ENCODE results near the gene IGFALS. TPM values are rescaled to one million over a fixed set of nuclear protein-coding genes. Genes with fewer than 3 reads are reported as not detected.

Gene IGFALS
- polyA plus RNA-seq, 1 donor from 2014 or later: 1.2 TPM

DNA sequence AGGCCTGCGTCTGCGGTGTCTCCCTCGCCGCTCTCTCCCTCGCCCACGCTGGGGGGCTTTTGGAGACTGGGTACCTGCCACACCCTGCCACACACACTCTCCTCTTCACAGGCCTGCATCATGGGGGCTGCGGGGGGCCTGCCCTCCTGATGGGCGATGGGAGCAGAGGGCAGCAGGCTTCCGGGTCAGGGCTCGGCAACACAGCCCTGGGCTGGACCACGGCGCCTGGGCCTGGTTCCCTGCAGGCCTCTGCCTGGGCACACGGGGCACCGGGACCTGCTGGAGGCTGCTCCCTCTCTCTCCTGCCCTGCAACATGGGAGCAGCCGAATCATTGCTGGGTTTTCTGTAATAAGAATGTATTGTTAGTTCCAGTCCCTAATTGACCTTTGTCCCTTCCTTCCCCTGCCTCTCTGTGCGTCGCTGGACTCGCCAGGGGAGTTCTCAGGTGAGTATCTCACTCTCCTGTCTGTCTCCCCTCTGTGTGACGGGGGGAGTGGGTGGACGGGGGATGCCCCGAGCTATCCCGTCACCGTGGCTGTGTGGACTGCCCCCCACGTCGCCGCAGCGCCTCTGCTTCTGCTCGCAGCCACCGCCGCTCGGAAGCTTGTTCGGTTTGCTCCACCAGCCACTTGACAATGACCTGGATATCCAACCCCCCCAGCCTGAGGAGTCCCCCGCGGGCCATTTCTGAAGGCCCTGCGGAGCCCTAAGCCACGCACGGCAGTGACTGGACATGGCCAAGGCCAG lies 35.6 kb downstream of the IGFALS start:
- no peak overlapping the region for H3K9ac ChIP-seq (ENCODE audit: low read length)
- no peak overlapping the region for H3K4me3 ChIP-seq (ENCODE audit: low read length)
- no peaks in the 10 kb centered on the region for H3K9me3 ChIP-seq (ENCODE audit: low read length)
- no peaks in the 10 kb centered on the region for H3K27me3 ChIP-seq (ENCODE audit: insufficient read depth, low read depth, low read length)
- no peaks in the 10 kb centered on the region for H3K9me2 ChIP-seq (ENCODE audit: insufficient read depth, low read length)
- TF ChIP-seq, protein P1, sequence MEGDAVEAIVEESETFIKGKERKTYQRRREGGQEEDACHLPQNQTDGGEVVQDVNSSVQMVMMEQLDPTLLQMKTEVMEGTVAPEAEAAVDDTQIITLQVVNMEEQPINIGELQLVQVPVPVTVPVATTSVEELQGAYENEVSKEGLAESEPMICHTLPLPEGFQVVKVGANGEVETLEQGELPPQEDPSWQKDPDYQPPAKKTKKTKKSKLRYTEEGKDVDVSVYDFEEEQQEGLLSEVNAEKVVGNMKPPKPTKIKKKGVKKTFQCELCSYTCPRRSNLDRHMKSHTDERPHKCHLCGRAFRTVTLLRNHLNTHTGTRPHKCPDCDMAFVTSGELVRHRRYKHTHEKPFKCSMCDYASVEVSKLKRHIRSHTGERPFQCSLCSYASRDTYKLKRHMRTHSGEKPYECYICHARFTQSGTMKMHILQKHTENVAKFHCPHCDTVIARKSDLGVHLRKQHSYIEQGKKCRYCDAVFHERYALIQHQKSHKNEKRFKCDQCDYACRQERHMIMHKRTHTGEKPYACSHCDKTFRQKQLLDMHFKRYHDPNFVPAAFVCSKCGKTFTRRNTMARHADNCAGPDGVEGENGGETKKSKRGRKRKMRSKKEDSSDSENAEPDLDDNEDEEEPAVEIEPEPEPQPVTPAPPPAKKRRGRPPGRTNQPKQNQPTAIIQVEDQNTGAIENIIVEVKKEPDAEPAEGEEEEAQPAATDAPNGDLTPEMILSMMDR (IDR thresholded peaks at IDR 0.05; ENCODE audit: poor library complexity, severe bottlenecking): no peak
- H3K27ac ChIP-seq (ENCODE audit: low read length): no peak overlapping the region
- H3K79me2 ChIP-seq (replicated peaks; ENCODE audit: insufficient read depth, low read length): no peaks in the 10 kb centered on the region
- no peaks in the 10 kb centered on the region for H3F3A ChIP-seq (ENCODE audit: insufficient read depth, low read length, poor library complexity, severe bottlenecking)
- H3K4me2 ChIP-seq (ENCODE audit: low read length): no peak overlapping the region
- no peak overlapping the region for H2AFZ ChIP-seq (ENCODE audit: low read depth, low read length)
- no peaks in the 10 kb centered on the region for H3K36me3 ChIP-seq (ENCODE audit: insufficient read depth, low read length)
- no peaks in the 10 kb centered on the region for H4K20me1 ChIP-seq (ENCODE audit: insufficient read depth)

DNA sequence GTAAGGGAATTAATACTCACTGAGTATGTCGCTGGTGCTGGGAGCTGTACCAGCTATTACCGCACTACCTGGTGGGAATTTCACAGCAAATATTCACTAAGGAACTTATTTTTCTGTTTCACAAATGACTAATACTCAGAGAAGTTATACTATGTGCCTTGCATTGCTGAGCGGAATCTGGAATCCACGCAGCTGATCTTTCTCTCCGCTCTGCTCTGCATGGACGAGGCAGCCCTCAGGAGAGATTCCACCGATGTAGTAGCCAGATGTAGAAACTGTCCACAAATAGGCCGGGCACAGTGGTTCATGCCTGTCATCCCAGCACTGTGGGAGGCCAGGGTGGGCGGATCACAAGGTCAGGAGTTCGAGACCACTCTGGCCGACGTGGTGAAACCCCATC lies 39.3 kb downstream of the IGFALS start:
- Histone ChIP-seq H3K27me3 (ENCODE audit: insufficient read depth, low read depth, low read length) (no peaks in the 10 kb centered on the region), H2AFZ (ENCODE audit: low read depth, low read length) (no peak overlapping the region), H4K20me1 (ENCODE audit: insufficient read depth) (no peaks in the 10 kb centered on the region), H3K9ac (ENCODE audit: low read length) (no peak overlapping the region), H3K4me2 (ENCODE audit: low read length) (no peak overlapping the region), H3K9me3 (ENCODE audit: low read length) (no peaks in the 10 kb centered on the region), H3K4me3 (ENCODE audit: low read length) (no peak overlapping the region), H3K9me2 (ENCODE audit: insufficient read depth, low read length) (no peaks in the 10 kb centered on the region), H3F3A (ENCODE audit: insufficient read depth, low read length, poor library complexity, severe bottlenecking) (no peaks in the 10 kb centered on the region), H3K79me2 (replicated peaks; ENCODE audit: insufficient read depth, low read length) (no peaks in the 10 kb centered on the region), H3K36me3 (ENCODE audit: insufficient read depth, low read length) (peaks cover 6% of the 10 kb centered on the region), H3K27ac (ENCODE audit: low read length) (no peak overlapping the region)
- TF ChIP-seq, protein P2, sequence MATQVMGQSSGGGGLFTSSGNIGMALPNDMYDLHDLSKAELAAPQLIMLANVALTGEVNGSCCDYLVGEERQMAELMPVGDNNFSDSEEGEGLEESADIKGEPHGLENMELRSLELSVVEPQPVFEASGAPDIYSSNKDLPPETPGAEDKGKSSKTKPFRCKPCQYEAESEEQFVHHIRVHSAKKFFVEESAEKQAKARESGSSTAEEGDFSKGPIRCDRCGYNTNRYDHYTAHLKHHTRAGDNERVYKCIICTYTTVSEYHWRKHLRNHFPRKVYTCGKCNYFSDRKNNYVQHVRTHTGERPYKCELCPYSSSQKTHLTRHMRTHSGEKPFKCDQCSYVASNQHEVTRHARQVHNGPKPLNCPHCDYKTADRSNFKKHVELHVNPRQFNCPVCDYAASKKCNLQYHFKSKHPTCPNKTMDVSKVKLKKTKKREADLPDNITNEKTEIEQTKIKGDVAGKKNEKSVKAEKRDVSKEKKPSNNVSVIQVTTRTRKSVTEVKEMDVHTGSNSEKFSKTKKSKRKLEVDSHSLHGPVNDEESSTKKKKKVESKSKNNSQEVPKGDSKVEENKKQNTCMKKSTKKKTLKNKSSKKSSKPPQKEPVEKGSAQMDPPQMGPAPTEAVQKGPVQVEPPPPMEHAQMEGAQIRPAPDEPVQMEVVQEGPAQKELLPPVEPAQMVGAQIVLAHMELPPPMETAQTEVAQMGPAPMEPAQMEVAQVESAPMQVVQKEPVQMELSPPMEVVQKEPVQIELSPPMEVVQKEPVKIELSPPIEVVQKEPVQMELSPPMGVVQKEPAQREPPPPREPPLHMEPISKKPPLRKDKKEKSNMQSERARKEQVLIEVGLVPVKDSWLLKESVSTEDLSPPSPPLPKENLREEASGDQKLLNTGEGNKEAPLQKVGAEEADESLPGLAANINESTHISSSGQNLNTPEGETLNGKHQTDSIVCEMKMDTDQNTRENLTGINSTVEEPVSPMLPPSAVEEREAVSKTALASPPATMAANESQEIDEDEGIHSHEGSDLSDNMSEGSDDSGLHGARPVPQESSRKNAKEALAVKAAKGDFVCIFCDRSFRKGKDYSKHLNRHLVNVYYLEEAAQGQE (IDR thresholded peaks at IDR 0.05; ENCODE audit: borderline replicate concordance): no peak
- TF ChIP-seq, protein P1 (IDR thresholded peaks at IDR 0.05; ENCODE audit: poor library complexity, severe bottlenecking): no peak
- TF ChIP-seq SMC3 (conservative IDR thresholded peaks at IDR 0.05; ENCODE audit: poor library complexity) (no peak), EZH2 (IDR thresholded peaks at IDR 0.05; ENCODE audit: borderline replicate concordance, insufficient read depth, low read length, poor library complexity, severe bottlenecking) (no peak), RAD21 (conservative IDR thresholded peaks at IDR 0.05) (no peak), TAF1 (IDR thresholded peaks at IDR 0.05; ENCODE audit: low read depth) (no peak), POLR2AphosphoS5 (IDR thresholded peaks at IDR 0.05) (no peak), MXI1 (conservative IDR thresholded peaks at IDR 0.05; ENCODE audit: poor library complexity, severe bottlenecking) (no peak)

Measured in neural cell (in vitro differentiated cells).